CD4-positive, alpha-beta T cell (primary cell): ENCODE measurements around the gene FAM76A. TPM values are rescaled to one million over a fixed set of nuclear protein-coding genes. Genes with fewer than 3 reads are reported as not detected.

Source experiments
- ATAC-seq: fragments of 200-7000 bp; cut with Tn5 transposase; one replicate; pipeline ENCODE4 v1.10.0; 2022; ENCODE audit warnings: mild to moderate bottlenecking; ENCODE audit not compliant: poor library complexity
- CTCF ChIA-PET: fragments of 350-600 bp; sonication (Branson Sonifier 250); formaldehyde crosslinking; loops from one replicate; lab custom pipeline; 2021; ENCODE audit warnings: antibody characterized with exemption, inconsistent platforms; lab: Charles Lee
- POLR2A ChIA-PET: fragments of 350-600 bp; sonication (Branson Sonifier 250); formaldehyde crosslinking; loops from one replicate; lab custom pipeline; 2021; ENCODE audit warnings: antibody characterized with exemption, inconsistent platforms; lab: Charles Lee
- DNase-seq, 14 experiments: peaks; one replicate each; pipeline ENCODE4 v3.0.0-alpha.2; 2013 to 2020; ENCODE audit warnings: mixed read lengths in 2 of 14
- H3K27ac ChIP-seq, 2 donors: one replicate each; pipeline versions ENCODE4 v1.5.1 to v1.7.0; 2013; ENCODE audit warnings: low read length in 2 of 2, low read depth in 1 of 2, mild to moderate bottlenecking in 1 of 2
- H3K27me3 ChIP-seq, 2 experiments: 1 replicate in 1 of 2; 2 replicates in 1 of 2; pipeline versions ENCODE4 v1.6.1 to v1.7.0; 2013; ENCODE audit warnings: low read length in 2 of 2, control low read depth in 1 of 2, mild to moderate bottlenecking in 1 of 2, moderate library complexity in 1 of 2; ENCODE audit not compliant: insufficient read depth in 2 of 2, control insufficient read depth in 1 of 2
- H3K36me3 ChIP-seq: one replicate; pipeline ENCODE4 v1.6.1; 2013; ENCODE audit warnings: low read length, control low read depth; ENCODE audit not compliant: insufficient read depth
- H3K4me1 ChIP-seq: one replicate; pipeline ENCODE4 v1.6.1; 2013; ENCODE audit warnings: low read length, control low read depth; ENCODE audit not compliant: insufficient read depth
- H3K4me3 ChIP-seq: one replicate; pipeline ENCODE4 v1.5.1; 2013; ENCODE audit warnings: mild to moderate bottlenecking, low read length, moderate library complexity
- H3K9me3 ChIP-seq, 2 experiments: 1 replicate in 1 of 2; 2 replicates in 1 of 2; pipeline versions ENCODE4 v1.6.1 to v1.7.0; 2013; ENCODE audit warnings: low read length in 2 of 2, mild to moderate bottlenecking in 2 of 2, control low read depth in 1 of 2, moderate library complexity in 1 of 2; ENCODE audit not compliant: control insufficient read depth in 1 of 2, insufficient read depth in 1 of 2
- H3K27ac Mint-ChIP-seq: one replicate; pipeline ENCODE4 v1.8.0; 2020; ENCODE audit warnings: mixed read lengths
- H3K27me3 Mint-ChIP-seq: one replicate; pipeline ENCODE4 v1.8.0; 2021; ENCODE audit warnings: mixed read lengths
- H3K36me3 Mint-ChIP-seq: one replicate; pipeline ENCODE4 v1.8.0; 2021; ENCODE audit warnings: low read depth, mixed read lengths
- H3K4me1 Mint-ChIP-seq: one replicate; pipeline ENCODE4 v1.8.0; 2021; ENCODE audit warnings: low read depth, mixed read lengths
- H3K4me3 Mint-ChIP-seq: one replicate; pipeline ENCODE4 v1.8.0; 2020; ENCODE audit warnings: mild to moderate bottlenecking, mixed read lengths
- H3K9me3 Mint-ChIP-seq: one replicate; pipeline ENCODE4 v1.8.0; 2020; ENCODE audit warnings: mixed read lengths
- CTCF ChIP-seq: fragments of 200-600 bp; IDR thresholded peaks from one replicate; pipeline ENCODE4 v1.8.0; 2022; ENCODE audit warnings: antibody characterized with exemption, mild to moderate bottlenecking
- intact Hi-C, 2 experiments: fragments of 100-400 bp; cut with DNase I in 1 of 2; cut with micrococcal nuclease in 1 of 2; formaldehyde crosslinking; loops; one replicate each; pipeline versions ENCODE4 v1.15.1 to v1.9.0; 2023 to 2025; cut with DNase I, micrococcal nuclease
- total RNA-seq, 174 experiments: library from RNA in 2 of 174; stranded (reverse) in 2 of 174; gene quantifications; one replicate each; pipeline ENCODE4 v1.2.3 and lab custom pipeline; 2021 to 2026

The FAM76A gene
- total RNA-seq, 2 experiments from 2014 or later, result 26.0 to 28.7 TPM

GRCh38 chr1:27713139-27713725 lies 12.5 kb upstream of the FAM76A start:
- H3K9me3 ChIP-seq, result peaks cover 0 to 5% of the 10 kb centered on the region in 2 experiments
- H3K9me3 Mint-ChIP-seq, result no peaks in the 10 kb centered on the region
- ChIA-PET CTCF (interaction anchor here (1.0 to 1.5 kb wide), 2 partner anchors 12 to 44 kb away, joined by 3 to 4 read pairs; partner anchors contain the start of gene FAM76A), POLR2A (no interaction called here)
- H3K36me3 Mint-ChIP-seq, result no peaks in the 10 kb centered on the region
- DNase-seq (no peak), ATAC-seq (no peak)
- intact Hi-C loops, result no loop called here
- peaks cover 19% of the 10 kb centered on the region for H3K27me3 Mint-ChIP-seq
- no peaks in the 10 kb centered on the region for H3K4me1 Mint-ChIP-seq
- no peaks in the 10 kb centered on the region for H3K4me1 ChIP-seq
- TF ChIP-seq CTCF, result no peak
- no peak overlapping the region for H3K4me3 Mint-ChIP-seq
- H3K27ac ChIP-seq, result no peak overlapping the region
- H3K27ac Mint-ChIP-seq, result no peak overlapping the region
- H3K36me3 ChIP-seq, result no peaks in the 10 kb centered on the region
- H3K4me3 ChIP-seq, result no peak overlapping the region
- H3K27me3 ChIP-seq, result peaks cover 0 to 2% of the 10 kb centered on the region in 2 experiments

GRCh38 chr1:27713869-27714513 lies 11.8 kb upstream of the FAM76A start:
- peaks cover 0 to 5% of the 10 kb centered on the region in 2 experiments for H3K9me3 ChIP-seq
- ATAC-seq (no peak), DNase-seq (no peak)
- H3K27ac Mint-ChIP-seq, result no peak overlapping the region
- no peaks in the 10 kb centered on the region for H3K9me3 Mint-ChIP-seq
- H3K27ac ChIP-seq, result no peak overlapping the region
- CTCF ChIA-PET, result interaction anchor here (1.0 to 1.5 kb wide), 2 partner anchors 11 to 45 kb away, joined by 3 to 4 read pairs; partner anchors contain the start of gene FAM76A
- TF ChIP-seq CTCF, result no peak
- H3K36me3 ChIP-seq, result no peaks in the 10 kb centered on the region
- POLR2A ChIA-PET, result no interaction called here
- H3K27me3 Mint-ChIP-seq, result peaks cover 16% of the 10 kb centered on the region
- H3K4me3 Mint-ChIP-seq, result no peak overlapping the region
- H3K4me1 Mint-ChIP-seq, result no peaks in the 10 kb centered on the region
- H3K36me3 Mint-ChIP-seq, result no peaks in the 10 kb centered on the region
- H3K4me3 ChIP-seq, result no peak overlapping the region
- H3K27me3 ChIP-seq, result peaks cover 0 to 3% of the 10 kb centered on the region in 2 experiments
- intact Hi-C loops, result no loop called here
- no peaks in the 10 kb centered on the region for H3K4me1 ChIP-seq

GRCh38 chr1:27716262-27716895 lies 9.4 kb upstream of the FAM76A start:
- ATAC-seq (no peak), DNase-seq (no peak)
- CTCF ChIA-PET, result no interaction called here

More at GRCh38 chr1:27716262-27716895, 9.4 kb upstream of the FAM76A start:
- H3K27me3 Mint-ChIP-seq, result peaks cover 21% of the 10 kb centered on the region
- peaks cover 0 to 3% of the 10 kb centered on the region in 2 experiments for H3K27me3 ChIP-seq
- H3K27ac Mint-ChIP-seq, result no peak overlapping the region
- H3K4me3 ChIP-seq, result no peak overlapping the region
- no peaks in the 10 kb centered on the region for H3K4me1 ChIP-seq
- H3K27ac ChIP-seq, result no peak overlapping the region
- H3K36me3 ChIP-seq, result no peaks in the 10 kb centered on the region
- intact Hi-C loops, result loop anchor here in 1 of 2 experiments (2.0 kb wide), 1 partner anchor 42 kb away; no protein-coding TSS in a partner anchor
- H3K9me3 ChIP-seq, result peaks cover 0 to 5% of the 10 kb centered on the region in 2 experiments
- TF ChIP-seq CTCF, result no peak
- H3K9me3 Mint-ChIP-seq, result no peaks in the 10 kb centered on the region
- no peak overlapping the region for H3K4me3 Mint-ChIP-seq
- POLR2A ChIA-PET, result no interaction called here
- no peaks in the 10 kb centered on the region for H3K36me3 Mint-ChIP-seq
- H3K4me1 Mint-ChIP-seq, result no peaks in the 10 kb centered on the region
